Neural cell (in vitro differentiated cells): Measurements from ENCODE around the gene PIK3R6. TPM values are rescaled to one million over a fixed set of nuclear protein-coding genes. Genes with fewer than 3 reads are reported as not detected.

Source experiments
- H2AFZ ChIP-seq: fragments of 200-600, 300-800 bp; sonication (generic), shearing (Covaris generic); 2 replicates; pipeline ENCODE4 v1.6.0; 2014; ENCODE audit warnings: low read depth, mild to moderate bottlenecking, antibody characterized with exemption, low read length, moderate library complexity
- H3F3A ChIP-seq: fragments of 200-600 bp; shearing (Covaris generic); 2 replicates; pipeline ENCODE4 v1.6.1; 2016; ENCODE audit warnings: mild to moderate bottlenecking, moderate library complexity, mixed read lengths, antibody characterized with exemption, low read length; ENCODE audit not compliant: insufficient read depth, poor library complexity, severe bottlenecking
- H3K27ac ChIP-seq: fragments of 200-600, 300-800 bp; sonication (generic), shearing (Covaris generic); 2 replicates; pipeline ENCODE4 v1.5.1; 2014; ENCODE audit warnings: mild to moderate bottlenecking, low read length, moderate library complexity
- H3K27me3 ChIP-seq: fragments of 300-800, 200-600 bp; sonication (generic), shearing (Covaris generic); 2 replicates; pipeline ENCODE4 v1.6.0; 2014; ENCODE audit warnings: mild to moderate bottlenecking, low read depth, low read length, moderate library complexity; ENCODE audit not compliant: insufficient read depth
- H3K36me3 ChIP-seq: fragments of 300-800, 200-600 bp; sonication (generic), shearing (Covaris generic); 2 replicates; pipeline ENCODE4 v1.5.1; 2014; ENCODE audit warnings: mild to moderate bottlenecking, antibody characterized with exemption, low read length, moderate library complexity; ENCODE audit not compliant: insufficient read depth
- H3K4me2 ChIP-seq: fragments of 300-800, 200-600 bp; sonication (generic), shearing (Covaris generic); 2 replicates; pipeline ENCODE4 v1.6.0; 2014; ENCODE audit warnings: mild to moderate bottlenecking, low read length
- H3K4me3 ChIP-seq: fragments of 300-800, 200-600 bp; sonication (generic), shearing (Covaris generic); 2 replicates; pipeline ENCODE4 v1.5.1; 2014; ENCODE audit warnings: mild to moderate bottlenecking, low read length, moderate library complexity
- H3K79me2 ChIP-seq: fragments of 200-600 bp; shearing (Covaris generic); replicated peaks from 2 replicates; pipeline ENCODE4 v1.6.0; 2014; ENCODE audit warnings: mild to moderate bottlenecking, low read length, moderate library complexity; ENCODE audit not compliant: insufficient read depth
- H3K9ac ChIP-seq: fragments of 300-800, 200-600 bp; sonication (generic), shearing (Covaris generic); 2 replicates; pipeline ENCODE4 v1.6.1; 2016; ENCODE audit warnings: mild to moderate bottlenecking, low read length, mixed read lengths
- H3K9me2 ChIP-seq: fragments of 200-600 bp; shearing (Covaris generic); 2 replicates; pipeline ENCODE4 v1.6.1; 2016; ENCODE audit warnings: mild to moderate bottlenecking, low read length, mixed read lengths; ENCODE audit not compliant: insufficient read depth
- H3K9me3 ChIP-seq: fragments of 200-600, 300-800 bp; sonication (generic), shearing (Covaris generic); 2 replicates; pipeline ENCODE4 v1.6.1; 2016; ENCODE audit warnings: mild to moderate bottlenecking, mixed run types, low read length, moderate library complexity, mixed read lengths
- H4K20me1 ChIP-seq: fragments of 200-600 bp; shearing (Covaris generic); 2 replicates; pipeline ENCODE4 v1.6.1; 2016; ENCODE audit warnings: mild to moderate bottlenecking, mixed run types; ENCODE audit not compliant: insufficient read depth
- EP300 ChIP-seq: fragments of 450-650 bp; conservative IDR thresholded peaks from 2 replicates; pipeline ENCODE4 v1.6.1; 2014; ENCODE audit warnings: antibody characterized with exemption, mild to moderate bottlenecking, moderate library complexity; ENCODE audit not compliant: poor library complexity, severe bottlenecking
- EZH2 ChIP-seq: fragments of 200-600, 300-800 bp; shearing (Covaris generic), sonication (generic); IDR thresholded peaks from 2 replicates; pipeline ENCODE4 v1.6.1; 2014; ENCODE audit warnings: antibody characterized with exemption, low read length, borderline replicate concordance, mild to moderate bottlenecking; ENCODE audit not compliant: insufficient read depth, poor library complexity, severe bottlenecking
- MXI1 ChIP-seq: fragments of 450-650 bp; conservative IDR thresholded peaks from 2 replicates; pipeline ENCODE4 v1.6.1; 2014; ENCODE audit warnings: antibody characterized with exemption, mild to moderate bottlenecking; ENCODE audit not compliant: poor library complexity, severe bottlenecking
- POLR2AphosphoS5 ChIP-seq: IDR thresholded peaks from 2 replicates; pipeline ENCODE4 v1.6.1; 2012
- RAD21 ChIP-seq: fragments of 450-650 bp; conservative IDR thresholded peaks from 2 replicates; pipeline ENCODE4 v1.6.1; 2014; ENCODE audit warnings: antibody characterized with exemption, mild to moderate bottlenecking, moderate library complexity
- SMC3 ChIP-seq: fragments of 450-650 bp; conservative IDR thresholded peaks from 2 replicates; pipeline ENCODE4 v1.6.1; 2014; ENCODE audit warnings: antibody characterized with exemption, mild to moderate bottlenecking, moderate library complexity; ENCODE audit not compliant: poor library complexity
- TAF1 ChIP-seq: IDR thresholded peaks from 2 replicates; pipeline ENCODE4 v1.6.1; 2012; ENCODE audit warnings: low read depth
- polyA plus RNA-seq: library from polyadenylated mRNA; depleted of rRNA; stranded (reverse); fragments of >200 nt; gene quantifications from 2 replicates; pipeline ENCODE4 v1.2.3, GENCODE V29; 2014
- TF ChIP-seq, protein P1 (sequence below): fragments of 450-650 bp; IDR thresholded peaks from 2 replicates; pipeline ENCODE4 v1.5.1; 2014; ENCODE audit warnings: antibody characterized with exemption, mild to moderate bottlenecking, moderate library complexity; ENCODE audit not compliant: poor library complexity, severe bottlenecking
- TF ChIP-seq, protein P2 (sequence below): IDR thresholded peaks from 2 replicates; pipeline ENCODE4 v1.6.1; 2012; ENCODE audit warnings: borderline replicate concordance

PIK3R6 gene
- polyA plus RNA-seq, 1 donor from 2014 or later: not detected

DNA sequence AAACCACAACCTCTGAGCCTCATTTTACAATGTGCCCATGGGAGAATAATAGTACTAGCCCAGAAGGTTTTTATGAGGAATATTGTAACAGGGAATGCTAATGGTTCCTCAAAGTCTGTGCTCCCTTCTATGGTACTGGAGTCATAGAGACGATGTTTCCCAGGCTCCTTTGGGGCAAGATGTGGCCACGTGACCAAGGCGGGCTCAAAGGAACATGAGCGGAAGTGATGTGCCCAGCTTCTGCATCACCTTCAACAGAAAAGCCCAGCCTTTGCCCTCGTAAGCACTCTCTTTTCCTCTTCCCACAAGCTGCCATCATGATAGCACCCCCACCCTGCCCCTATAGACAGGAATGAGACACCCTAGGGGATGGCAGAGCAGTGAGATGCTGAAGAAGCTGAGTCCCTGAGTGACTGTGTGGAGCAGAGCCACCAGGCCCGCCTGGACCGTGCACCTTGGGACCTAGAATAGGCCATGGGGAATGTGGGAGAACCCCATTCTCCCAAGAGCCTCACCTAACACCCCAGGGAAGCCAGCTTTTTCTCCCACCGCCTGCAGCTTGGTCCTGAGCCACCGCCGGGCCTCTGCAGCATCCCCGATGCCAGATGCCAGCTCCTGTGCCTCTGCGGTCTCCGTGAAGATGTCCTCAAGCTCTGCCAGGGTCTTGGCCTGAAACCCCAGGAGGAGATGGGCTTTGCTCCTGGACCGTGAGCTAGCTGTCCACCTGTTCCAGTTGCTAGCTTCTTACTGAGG, 22.2 kb upstream of the PIK3R6 start:
- H3K9me2 ChIP-seq: no peaks in the 10 kb centered on the region
- no peak overlapping the region for H3K27ac ChIP-seq
- no peaks in the 10 kb centered on the region for H3F3A ChIP-seq
- no peaks in the 10 kb centered on the region for H4K20me1 ChIP-seq
- H3K9me3 ChIP-seq: no peaks in the 10 kb centered on the region
- H3K9ac ChIP-seq: no peak overlapping the region
- no peak overlapping the region for H2AFZ ChIP-seq
- H3K36me3 ChIP-seq: no peaks in the 10 kb centered on the region
- TF ChIP-seq EZH2: no peak
- TF ChIP-seq POLR2AphosphoS5: no peak
- TF ChIP-seq RAD21: no peak
- TF ChIP-seq EP300: no peak
- no peak for TF ChIP-seq MXI1
- TF ChIP-seq TAF1: no peak
- TF ChIP-seq, protein P1, sequence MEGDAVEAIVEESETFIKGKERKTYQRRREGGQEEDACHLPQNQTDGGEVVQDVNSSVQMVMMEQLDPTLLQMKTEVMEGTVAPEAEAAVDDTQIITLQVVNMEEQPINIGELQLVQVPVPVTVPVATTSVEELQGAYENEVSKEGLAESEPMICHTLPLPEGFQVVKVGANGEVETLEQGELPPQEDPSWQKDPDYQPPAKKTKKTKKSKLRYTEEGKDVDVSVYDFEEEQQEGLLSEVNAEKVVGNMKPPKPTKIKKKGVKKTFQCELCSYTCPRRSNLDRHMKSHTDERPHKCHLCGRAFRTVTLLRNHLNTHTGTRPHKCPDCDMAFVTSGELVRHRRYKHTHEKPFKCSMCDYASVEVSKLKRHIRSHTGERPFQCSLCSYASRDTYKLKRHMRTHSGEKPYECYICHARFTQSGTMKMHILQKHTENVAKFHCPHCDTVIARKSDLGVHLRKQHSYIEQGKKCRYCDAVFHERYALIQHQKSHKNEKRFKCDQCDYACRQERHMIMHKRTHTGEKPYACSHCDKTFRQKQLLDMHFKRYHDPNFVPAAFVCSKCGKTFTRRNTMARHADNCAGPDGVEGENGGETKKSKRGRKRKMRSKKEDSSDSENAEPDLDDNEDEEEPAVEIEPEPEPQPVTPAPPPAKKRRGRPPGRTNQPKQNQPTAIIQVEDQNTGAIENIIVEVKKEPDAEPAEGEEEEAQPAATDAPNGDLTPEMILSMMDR: no peak
- TF ChIP-seq, protein P2, sequence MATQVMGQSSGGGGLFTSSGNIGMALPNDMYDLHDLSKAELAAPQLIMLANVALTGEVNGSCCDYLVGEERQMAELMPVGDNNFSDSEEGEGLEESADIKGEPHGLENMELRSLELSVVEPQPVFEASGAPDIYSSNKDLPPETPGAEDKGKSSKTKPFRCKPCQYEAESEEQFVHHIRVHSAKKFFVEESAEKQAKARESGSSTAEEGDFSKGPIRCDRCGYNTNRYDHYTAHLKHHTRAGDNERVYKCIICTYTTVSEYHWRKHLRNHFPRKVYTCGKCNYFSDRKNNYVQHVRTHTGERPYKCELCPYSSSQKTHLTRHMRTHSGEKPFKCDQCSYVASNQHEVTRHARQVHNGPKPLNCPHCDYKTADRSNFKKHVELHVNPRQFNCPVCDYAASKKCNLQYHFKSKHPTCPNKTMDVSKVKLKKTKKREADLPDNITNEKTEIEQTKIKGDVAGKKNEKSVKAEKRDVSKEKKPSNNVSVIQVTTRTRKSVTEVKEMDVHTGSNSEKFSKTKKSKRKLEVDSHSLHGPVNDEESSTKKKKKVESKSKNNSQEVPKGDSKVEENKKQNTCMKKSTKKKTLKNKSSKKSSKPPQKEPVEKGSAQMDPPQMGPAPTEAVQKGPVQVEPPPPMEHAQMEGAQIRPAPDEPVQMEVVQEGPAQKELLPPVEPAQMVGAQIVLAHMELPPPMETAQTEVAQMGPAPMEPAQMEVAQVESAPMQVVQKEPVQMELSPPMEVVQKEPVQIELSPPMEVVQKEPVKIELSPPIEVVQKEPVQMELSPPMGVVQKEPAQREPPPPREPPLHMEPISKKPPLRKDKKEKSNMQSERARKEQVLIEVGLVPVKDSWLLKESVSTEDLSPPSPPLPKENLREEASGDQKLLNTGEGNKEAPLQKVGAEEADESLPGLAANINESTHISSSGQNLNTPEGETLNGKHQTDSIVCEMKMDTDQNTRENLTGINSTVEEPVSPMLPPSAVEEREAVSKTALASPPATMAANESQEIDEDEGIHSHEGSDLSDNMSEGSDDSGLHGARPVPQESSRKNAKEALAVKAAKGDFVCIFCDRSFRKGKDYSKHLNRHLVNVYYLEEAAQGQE: no peak
- no peak for TF ChIP-seq SMC3
- H3K4me2 ChIP-seq: no peak overlapping the region
- no peaks in the 10 kb centered on the region for H3K79me2 ChIP-seq
- no peak overlapping the region for H3K4me3 ChIP-seq
- no peaks in the 10 kb centered on the region for H3K27me3 ChIP-seq

DNA sequence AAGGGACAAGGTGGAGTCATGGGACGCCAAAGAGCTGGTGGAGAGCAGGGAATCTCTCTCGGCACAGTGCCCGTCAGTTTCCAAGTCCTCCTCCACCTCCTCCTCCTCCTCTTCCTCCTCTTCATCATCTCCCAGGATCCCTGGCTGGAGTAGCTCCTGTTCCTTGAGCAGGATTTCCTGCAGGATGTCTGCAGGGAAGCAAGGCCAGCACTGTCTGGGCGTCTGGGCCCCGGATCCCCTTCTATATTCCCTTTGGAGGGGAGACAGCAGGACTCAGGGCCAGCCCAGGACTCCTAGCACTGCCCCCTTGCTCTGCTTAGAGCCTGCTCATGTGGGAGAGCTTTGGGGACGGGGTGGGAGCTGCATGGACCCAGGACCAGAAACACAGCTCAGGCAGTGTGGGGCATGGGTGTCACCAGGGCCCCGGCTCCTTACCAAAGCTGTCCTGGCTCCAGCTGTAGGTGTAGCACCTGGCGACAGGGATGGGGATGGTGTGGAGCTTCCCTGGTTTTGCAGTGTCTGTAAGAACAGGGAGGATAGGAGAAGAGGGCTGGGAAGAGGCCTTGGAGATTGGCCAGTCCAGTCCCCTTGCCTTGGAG, 21.3 kb upstream of the PIK3R6 start:
- H3K4me2 ChIP-seq: no peak overlapping the region
- no peaks in the 10 kb centered on the region for H3K79me2 ChIP-seq
- no peak overlapping the region for H3K4me3 ChIP-seq
- no peaks in the 10 kb centered on the region for H3K27me3 ChIP-seq
- no peaks in the 10 kb centered on the region for H3K9me2 ChIP-seq
- no peak overlapping the region for H3K9ac ChIP-seq
- H3F3A ChIP-seq: no peaks in the 10 kb centered on the region
- H3K27ac ChIP-seq: no peak overlapping the region
- TF ChIP-seq RAD21: no peak
- TF ChIP-seq TAF1: no peak
- TF ChIP-seq MXI1: no peak
- TF ChIP-seq, protein P2: no peak
- TF ChIP-seq POLR2AphosphoS5: no peak
- TF ChIP-seq, protein P1: no peak
- no peak for TF ChIP-seq EP300
- no peak for TF ChIP-seq SMC3
- TF ChIP-seq EZH2: no peak
- no peaks in the 10 kb centered on the region for H3K36me3 ChIP-seq
- H4K20me1 ChIP-seq: no peaks in the 10 kb centered on the region
- H3K9me3 ChIP-seq: no peaks in the 10 kb centered on the region
- no peak overlapping the region for H2AFZ ChIP-seq
